DND-41 (cell line): ENCODE measurements around the gene CYTL1.

Experiments used
- ATAC-seq: fragments of 200-7000 bp; cut with Tn5 transposase; 3 replicates; pipeline ENCODE4 v1.9.1; 2021; ENCODE audit warnings: low read depth; ENCODE audit not compliant: insufficient read depth
- DNase-seq: peaks from one replicate; pipeline ENCODE4 v3.0.0-alpha.2; 2020
- H2AFZ ChIP-seq: 2 replicates; pipeline ENCODE4 v1.6.0; 2012; ENCODE audit warnings: low read depth, low read length
- H3K27ac ChIP-seq: 2 replicates; pipeline ENCODE4 v1.5.1; 2012; ENCODE audit warnings: low read length, inconsistent platforms
- H3K27me3 ChIP-seq: fragments of 200-600 bp; sonication (generic); 2 replicates; pipeline ENCODE4 v1.6.0; 2012; ENCODE audit warnings: low read length, mild to moderate bottlenecking, inconsistent platforms; ENCODE audit not compliant: insufficient read depth, poor library complexity
- H3K36me3 ChIP-seq: 2 replicates; pipeline ENCODE4 v1.5.1; 2012; ENCODE audit warnings: low read length, inconsistent platforms; ENCODE audit not compliant: insufficient read depth
- H3K4me1 ChIP-seq: 2 replicates; pipeline ENCODE4 v1.5.1; 2012; ENCODE audit warnings: mild to moderate bottlenecking, low read length; ENCODE audit not compliant: insufficient read depth
- H3K4me2 ChIP-seq: 2 replicates; pipeline ENCODE4 v1.6.0; 2012; ENCODE audit warnings: mild to moderate bottlenecking, moderate library complexity, low read length, inconsistent platforms; ENCODE audit not compliant: insufficient read depth
- H3K4me3 ChIP-seq, 2 experiments: fragments of 200-600 bp in 1 of 2; shearing (Covaris generic) in 1 of 2; 2 replicates each; pipeline ENCODE4 v1.5.1; 2012 to 2016; ENCODE audit warnings: inconsistent platforms in 2 of 2, low read length in 2 of 2, mild to moderate bottlenecking in 2 of 2, low read depth in 1 of 2, moderate library complexity in 1 of 2
- H3K79me2 ChIP-seq: 2 replicates; pipeline ENCODE4 v1.6.0; 2012; ENCODE audit warnings: low read length, inconsistent platforms; ENCODE audit not compliant: insufficient read depth
- H3K9ac ChIP-seq: 2 replicates; pipeline ENCODE4 v1.6.0; 2012; ENCODE audit warnings: low read depth, mild to moderate bottlenecking, inconsistent platforms, low read length, moderate library complexity
- H3K9me3 ChIP-seq: 2 replicates; pipeline ENCODE4 v1.5.1; 2012; ENCODE audit warnings: low read length, moderate library complexity, mild to moderate bottlenecking, inconsistent platforms; ENCODE audit not compliant: insufficient read depth, severe bottlenecking
- H4K20me1 ChIP-seq: 2 replicates; pipeline ENCODE4 v1.6.0; 2012; ENCODE audit warnings: low read length; ENCODE audit not compliant: insufficient read depth
- EZH2 ChIP-seq: IDR thresholded peaks from 3 replicates; pipeline ENCODE4 v1.6.1; 2012; ENCODE audit warnings: borderline replicate concordance, low read depth, mild to moderate bottlenecking, moderate library complexity, low read length, inconsistent platforms; ENCODE audit not compliant: severe bottlenecking
- TF ChIP-seq, protein P1 (sequence below): IDR thresholded peaks from 2 replicates; pipeline ENCODE4 v1.5.1; 2012; ENCODE audit warnings: borderline replicate concordance, low read length, moderate library complexity, mild to moderate bottlenecking; ENCODE audit not compliant: poor library complexity, severe bottlenecking; ENCODE audit errors: extremely low read depth

The CYTL1 gene

DNA sequence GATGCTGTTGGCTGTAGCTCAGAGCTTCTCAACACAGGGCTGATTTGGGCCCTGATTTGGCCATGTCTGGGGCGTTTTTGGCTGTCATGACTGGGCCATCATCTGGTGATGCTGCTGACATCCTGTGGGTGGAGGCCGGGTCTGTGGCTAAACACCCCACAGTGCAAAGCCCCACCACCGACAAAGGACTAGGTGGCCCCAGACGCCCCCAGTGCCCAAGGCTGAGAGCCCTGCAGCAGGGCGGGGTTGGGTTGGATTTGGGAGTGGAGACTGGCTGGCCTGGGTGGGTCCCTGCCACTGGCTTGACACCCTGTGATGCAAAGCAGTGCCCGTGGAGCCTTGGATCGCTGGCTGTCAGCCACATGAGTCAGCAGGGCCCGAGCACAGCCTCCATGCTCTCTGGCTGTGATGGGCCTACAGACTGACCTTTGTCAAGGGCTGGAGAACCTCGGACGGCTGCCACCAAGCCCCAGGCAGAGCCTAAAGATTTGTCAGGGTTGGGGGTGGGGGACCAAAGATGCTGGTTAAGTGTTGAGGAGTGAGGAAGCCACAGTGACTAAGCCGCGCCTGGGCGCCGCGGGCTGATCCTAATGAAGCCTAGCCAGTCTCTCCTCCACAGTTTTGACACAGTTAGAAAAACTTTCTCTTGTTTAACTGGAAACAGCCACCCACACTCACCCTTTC, 28.3 kb downstream of the CYTL1 start:
- Histone ChIP-seq H3K36me3 (no peaks in the 10 kb centered on the region), H3K4me2 (no peak overlapping the region), H3K4me1 (no peaks in the 10 kb centered on the region), H3K4me3 (no peak overlapping the region), H3K79me2 (no peaks in the 10 kb centered on the region), H3K9me3 (no peaks in the 10 kb centered on the region), H3K9ac (no peak overlapping the region), H3K27ac (no peak overlapping the region), H3K27me3 (no peaks in the 10 kb centered on the region), H2AFZ (no peak overlapping the region), H4K20me1 (no peaks in the 10 kb centered on the region)
- DNase-seq (no peak), ATAC-seq (no peak)
- TF ChIP-seq, protein P1, sequence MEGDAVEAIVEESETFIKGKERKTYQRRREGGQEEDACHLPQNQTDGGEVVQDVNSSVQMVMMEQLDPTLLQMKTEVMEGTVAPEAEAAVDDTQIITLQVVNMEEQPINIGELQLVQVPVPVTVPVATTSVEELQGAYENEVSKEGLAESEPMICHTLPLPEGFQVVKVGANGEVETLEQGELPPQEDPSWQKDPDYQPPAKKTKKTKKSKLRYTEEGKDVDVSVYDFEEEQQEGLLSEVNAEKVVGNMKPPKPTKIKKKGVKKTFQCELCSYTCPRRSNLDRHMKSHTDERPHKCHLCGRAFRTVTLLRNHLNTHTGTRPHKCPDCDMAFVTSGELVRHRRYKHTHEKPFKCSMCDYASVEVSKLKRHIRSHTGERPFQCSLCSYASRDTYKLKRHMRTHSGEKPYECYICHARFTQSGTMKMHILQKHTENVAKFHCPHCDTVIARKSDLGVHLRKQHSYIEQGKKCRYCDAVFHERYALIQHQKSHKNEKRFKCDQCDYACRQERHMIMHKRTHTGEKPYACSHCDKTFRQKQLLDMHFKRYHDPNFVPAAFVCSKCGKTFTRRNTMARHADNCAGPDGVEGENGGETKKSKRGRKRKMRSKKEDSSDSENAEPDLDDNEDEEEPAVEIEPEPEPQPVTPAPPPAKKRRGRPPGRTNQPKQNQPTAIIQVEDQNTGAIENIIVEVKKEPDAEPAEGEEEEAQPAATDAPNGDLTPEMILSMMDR: no peak
- no peak for TF ChIP-seq EZH2

DNA sequence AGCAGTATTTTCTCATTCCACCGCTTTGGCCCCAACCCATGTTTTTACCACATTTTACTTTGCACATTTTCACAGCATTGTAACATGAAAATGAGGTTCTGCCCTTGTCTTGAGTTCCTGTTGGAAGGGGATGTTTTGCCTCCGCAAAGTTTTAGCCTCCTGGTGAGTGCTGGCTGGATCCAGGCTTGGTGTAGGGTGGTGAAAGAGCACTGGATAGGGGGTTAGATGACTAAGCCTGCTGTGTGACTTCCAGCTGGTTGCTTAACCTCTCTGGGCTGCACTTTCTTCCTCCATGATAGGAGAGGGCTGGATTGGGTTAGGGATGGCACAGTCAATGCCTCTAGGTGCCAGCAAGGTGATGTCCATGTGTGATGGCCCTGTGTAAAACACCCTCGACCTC, 28.9 kb downstream of the CYTL1 start:
- DNase-seq (no peak), ATAC-seq (no peak)
- H3K36me3 ChIP-seq: no peaks in the 10 kb centered on the region
- H3K27me3 ChIP-seq: no peaks in the 10 kb centered on the region
- H3K9me3 ChIP-seq: no peaks in the 10 kb centered on the region
- no peak overlapping the region for H3K27ac ChIP-seq
- no peak overlapping the region for H3K4me3 ChIP-seq
- TF ChIP-seq, protein P1: no peak
- no peak for TF ChIP-seq EZH2
- H2AFZ ChIP-seq: no peak overlapping the region
- H3K4me2 ChIP-seq: no peak overlapping the region
- no peaks in the 10 kb centered on the region for H3K79me2 ChIP-seq
- H4K20me1 ChIP-seq: no peaks in the 10 kb centered on the region
- H3K9ac ChIP-seq: no peak overlapping the region
- H3K4me1 ChIP-seq: no peaks in the 10 kb centered on the region

DNA sequence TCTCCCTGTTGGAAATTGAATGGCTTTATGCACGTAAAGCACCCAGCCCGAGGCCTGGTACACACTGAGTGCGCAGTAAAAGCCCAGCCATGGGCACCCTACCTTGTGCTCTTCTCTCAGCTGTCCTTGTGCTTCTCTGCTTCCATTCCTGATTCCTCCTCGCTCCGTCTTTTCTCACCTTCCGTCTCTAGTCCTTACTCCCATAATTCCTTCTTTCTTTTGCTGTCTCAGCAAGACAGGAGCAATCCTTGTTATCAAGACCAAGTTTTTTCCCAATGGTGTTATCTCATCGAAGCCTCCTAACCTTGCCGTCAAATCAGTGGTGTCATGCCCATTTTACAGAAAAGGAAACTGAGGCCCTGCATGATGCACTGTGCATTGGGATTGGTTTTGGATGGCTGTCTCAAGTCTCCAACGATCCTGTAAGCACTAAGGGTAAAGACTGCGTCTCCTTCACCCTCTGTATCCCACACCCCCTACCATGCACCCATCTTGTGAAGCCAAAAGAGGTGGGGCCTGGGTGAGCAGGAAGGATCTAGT, 30.1 kb downstream of the CYTL1 start:
- no peak for DNase-seq
- no peak overlapping the region for H2AFZ ChIP-seq
- no peaks in the 10 kb centered on the region for H4K20me1 ChIP-seq
- no peaks in the 10 kb centered on the region for H3K36me3 ChIP-seq
- no peaks in the 10 kb centered on the region for H3K4me1 ChIP-seq
- peaks cover 3% of the 10 kb centered on the region for H3K27me3 ChIP-seq
- H3K27ac ChIP-seq: no peak overlapping the region
- H3K9ac ChIP-seq: no peak overlapping the region
- no peaks in the 10 kb centered on the region for H3K79me2 ChIP-seq
- no peaks in the 10 kb centered on the region for H3K9me3 ChIP-seq
- H3K4me2 ChIP-seq: no peak overlapping the region
- TF ChIP-seq, protein P1: no peak
- no peak for TF ChIP-seq EZH2
- ATAC-seq: no peak
- no peak overlapping the region for H3K4me3 ChIP-seq
